SIG-M5 (cell line): ENCODE data around the gene SH3PXD2A.

Source experiments
- DNase-seq: peaks from one replicate; lab custom pipeline; 2025; lab: John Stamatoyannopoulos, UW

Gene SH3PXD2A

GRCh38 chr10:103683851-103684250 is 171.5 kb downstream of the SH3PXD2A start:
- DNase-seq, result no peak

DNA sequence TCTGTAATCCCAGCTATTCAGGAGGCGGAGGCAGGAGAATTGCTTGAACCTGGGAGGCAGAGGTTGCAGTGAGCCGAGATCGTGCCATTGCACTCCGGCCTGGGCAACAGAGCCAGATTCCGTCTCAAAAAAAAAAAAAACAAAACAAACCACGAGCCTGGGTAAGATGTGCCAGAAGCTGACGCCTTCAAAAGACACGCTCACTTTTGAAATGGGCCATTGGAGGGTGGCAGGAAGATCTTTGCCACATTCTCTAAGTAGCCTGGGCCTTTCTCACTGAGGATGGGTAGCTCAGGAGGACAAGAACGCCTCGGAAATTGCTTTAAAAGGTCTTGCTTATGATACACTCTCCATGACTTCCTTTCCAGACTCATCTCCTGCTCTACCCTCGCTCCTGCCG is 172.7 kb downstream of the SH3PXD2A start:
- DNase-seq, result no peak

DNA sequence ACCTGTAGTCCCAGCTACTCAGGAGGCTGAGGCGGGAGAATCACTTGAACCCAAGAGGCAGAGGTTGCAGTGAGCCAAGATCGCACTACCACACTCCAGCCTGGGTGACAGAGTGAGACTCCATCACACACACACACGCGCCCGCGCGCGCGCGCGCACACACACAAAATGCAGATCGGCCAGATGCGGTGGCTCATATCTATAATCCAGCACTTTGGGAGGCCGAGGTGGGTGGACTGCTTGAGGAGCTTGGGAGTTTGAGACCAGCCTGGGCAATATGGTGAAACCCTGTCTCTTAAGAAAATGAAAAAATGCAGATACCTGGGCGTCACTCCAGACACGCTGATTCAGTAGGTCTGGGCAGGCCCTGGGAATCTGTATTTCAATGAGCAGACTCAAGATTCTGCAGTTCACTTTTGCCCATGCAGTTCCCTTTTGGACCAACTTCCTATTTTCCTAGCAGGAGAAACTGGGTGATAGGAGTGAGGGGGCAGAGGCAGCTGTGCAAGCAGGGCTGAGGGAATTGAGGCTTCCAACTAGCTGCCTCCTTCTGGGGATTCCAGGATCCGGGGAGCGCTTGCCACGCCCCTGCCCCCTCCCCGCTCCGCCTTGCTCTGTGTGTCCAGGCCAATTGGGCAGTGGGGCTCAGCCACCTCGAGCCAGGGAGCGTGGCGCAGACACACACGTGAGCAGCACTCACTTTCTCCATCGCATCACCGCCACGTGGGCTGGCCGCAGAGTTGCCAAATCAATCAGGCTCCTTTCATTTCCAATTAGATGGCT is 173.6 kb downstream of the SH3PXD2A start:
- no peak for DNase-seq

DNA sequence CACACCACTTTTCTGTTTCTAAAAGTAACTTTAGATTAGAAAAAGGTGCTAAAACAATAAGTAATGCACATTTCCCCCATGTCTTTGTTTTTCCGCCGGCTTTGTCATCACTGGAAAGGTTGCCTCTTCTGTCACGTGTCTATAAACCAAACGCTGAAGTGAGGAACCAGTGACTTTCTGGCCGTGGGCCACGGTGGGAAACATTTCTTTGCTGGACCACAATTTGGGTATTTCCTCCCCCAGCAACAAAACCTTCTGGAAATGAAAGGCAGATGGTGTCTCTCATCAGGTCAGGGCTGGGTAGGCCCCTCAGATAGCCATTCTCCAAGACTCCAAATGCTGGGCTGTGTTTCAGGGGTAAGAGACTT is 174.5 kb downstream of the SH3PXD2A start:
- no peak for DNase-seq

DNA sequence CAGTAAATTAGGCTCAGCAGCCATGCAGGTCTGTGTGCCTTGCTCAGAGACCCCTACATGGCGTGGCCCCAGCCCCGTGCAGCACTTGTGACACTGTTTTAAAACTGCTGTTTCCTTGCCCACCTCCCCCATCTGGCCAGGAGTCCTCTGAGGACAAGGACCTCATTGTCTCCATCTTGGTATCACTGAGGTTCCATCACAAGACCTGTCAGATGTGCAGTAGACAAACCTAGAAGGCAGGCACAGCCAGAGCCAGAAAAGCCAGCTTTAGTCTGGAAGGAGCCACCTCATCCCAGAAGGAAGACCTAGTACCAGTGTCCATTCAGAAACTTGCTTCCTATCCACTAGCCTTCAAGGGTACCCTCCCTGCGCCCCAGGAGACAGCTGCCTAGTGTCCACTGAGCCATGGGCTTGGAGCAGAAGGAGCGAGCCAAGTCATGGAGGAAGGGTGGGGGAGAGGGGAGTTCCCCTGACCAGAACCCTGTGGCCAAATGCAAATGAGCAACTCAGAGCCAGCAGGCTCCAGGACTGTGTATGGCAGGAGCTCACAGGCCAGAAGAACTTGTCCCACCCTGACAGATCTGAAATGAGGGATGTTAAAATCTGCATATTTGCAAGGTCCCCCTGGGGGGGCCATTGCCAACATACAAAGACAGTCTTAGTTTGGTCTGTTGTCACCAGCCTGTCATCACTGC is 176.1 kb downstream of the SH3PXD2A start:
- no peak for DNase-seq

DNA sequence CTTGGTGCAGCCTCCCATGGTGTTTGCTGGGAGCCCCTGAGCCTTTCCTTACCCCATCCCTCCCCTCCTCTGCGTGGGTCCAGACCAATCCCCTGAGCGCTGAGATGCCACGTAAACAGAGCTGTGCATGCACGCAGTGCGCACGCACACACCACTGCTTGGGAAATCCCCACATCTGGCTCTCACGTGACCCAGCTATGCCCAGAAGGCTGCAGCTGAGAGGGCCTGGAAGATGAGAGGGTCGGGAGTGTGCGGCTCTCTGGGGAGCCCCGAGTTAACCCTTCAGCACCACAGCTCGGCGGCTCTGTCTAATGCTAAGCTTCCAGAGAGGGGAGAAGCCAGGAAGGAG is 177.2 kb downstream of the SH3PXD2A start:
- no peak for DNase-seq

- no peak for DNase-seq
Measured at GRCh38 chr10:103677486-103678177, 177.7 kb downstream of the SH3PXD2A start.

GRCh38 chr10:103676851-103677417 is 178.4 kb downstream of the SH3PXD2A start:
- no peak for DNase-seq

DNA sequence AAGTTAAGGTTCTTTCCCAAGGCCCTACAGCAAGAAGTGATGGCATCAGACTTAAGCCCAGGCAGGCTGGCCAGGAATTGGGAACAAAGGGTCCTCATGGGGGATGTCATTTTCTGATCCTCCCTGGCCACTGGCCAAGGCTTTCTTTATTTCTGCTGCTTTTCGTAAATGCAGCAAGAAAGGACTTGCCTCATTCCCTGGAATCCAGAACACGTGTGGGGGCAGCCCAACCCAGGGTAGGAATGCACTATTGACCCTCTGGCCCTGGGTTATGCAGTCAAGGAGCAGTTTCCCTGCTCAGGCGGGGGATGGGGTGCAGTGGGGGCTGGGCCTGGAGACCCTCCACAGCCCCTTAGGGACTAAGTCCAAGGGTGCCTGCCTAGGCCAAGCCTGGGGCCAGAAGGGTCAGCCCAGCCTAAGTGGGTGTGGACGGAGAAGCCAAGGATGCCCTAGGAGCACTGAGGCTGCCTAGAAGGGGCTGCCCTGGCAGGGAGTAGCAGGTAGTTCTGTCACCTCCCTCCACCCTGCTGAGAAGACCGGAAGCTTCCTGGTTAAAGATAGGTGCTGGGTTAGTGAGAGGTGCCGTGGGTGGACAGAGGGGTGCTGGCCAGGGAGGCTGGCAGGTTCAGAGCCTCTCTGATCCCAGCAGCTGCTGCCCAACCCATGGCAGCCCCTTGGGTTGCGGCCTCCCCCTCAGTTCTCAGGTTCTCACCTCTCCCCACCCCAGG is 179.2 kb downstream of the SH3PXD2A start:
- no peak for DNase-seq

DNA sequence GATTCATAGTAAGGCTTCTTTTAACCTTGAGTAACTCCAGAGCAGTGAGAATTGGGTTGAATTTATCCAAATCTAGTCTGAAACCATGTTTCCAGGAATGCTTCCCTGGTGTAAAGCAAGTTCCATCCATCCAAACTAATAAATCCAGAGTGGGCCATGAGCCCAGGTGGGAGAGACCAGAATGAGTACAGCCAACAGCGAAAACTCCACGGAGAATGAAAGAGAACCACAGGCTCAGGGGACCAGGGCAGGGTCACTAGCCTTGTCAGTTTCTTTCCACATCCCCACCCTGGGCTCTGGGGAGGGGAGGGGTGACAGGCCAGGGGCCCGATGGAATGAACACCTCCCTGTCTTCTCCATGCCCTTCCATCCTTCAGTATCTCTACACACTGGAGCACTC is 181.8 kb downstream of the SH3PXD2A start:
- DNase-seq, result no peak

- no peak for DNase-seq
Measured at GRCh38 chr10:103672345-103672744, 183.0 kb downstream of the SH3PXD2A start.

DNA sequence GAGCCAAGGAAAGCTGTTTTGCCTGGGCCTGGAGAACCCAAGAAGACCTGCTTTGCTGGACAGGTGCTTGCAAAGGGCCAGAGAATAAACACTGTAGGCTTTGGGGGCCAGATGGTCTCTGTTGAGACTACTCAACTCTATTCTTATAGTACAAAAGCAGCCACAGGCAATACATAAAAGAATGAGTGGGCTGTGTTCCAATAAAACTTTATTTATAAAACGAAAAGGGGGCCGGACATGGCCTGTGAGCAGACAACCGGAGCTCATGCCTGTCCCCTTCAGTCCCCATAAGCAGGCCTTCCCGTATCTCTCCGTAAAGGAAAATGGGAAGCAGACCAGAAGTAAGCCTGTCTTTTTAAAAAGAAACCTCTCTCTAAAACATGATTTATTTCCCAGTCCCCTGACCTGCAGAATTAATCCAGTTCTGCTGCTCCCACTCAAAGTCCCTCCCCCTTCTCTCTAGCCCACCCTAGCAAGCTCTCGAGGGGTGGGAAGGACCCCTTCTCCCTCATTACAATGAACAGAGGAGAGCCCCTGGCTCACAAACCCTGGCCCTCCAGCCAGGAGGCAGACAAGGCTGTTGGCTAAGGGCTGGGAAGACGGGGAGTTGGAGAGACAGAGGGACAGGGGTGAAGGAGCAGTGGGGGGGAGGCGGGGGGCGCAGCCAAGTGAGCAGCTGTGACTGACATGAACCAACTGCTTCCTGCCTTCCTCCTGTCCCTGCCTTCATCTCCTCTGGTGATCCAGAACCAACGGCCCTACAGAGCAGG is 184.1 kb downstream of the SH3PXD2A start:
- DNase-seq, result no peak

DNA sequence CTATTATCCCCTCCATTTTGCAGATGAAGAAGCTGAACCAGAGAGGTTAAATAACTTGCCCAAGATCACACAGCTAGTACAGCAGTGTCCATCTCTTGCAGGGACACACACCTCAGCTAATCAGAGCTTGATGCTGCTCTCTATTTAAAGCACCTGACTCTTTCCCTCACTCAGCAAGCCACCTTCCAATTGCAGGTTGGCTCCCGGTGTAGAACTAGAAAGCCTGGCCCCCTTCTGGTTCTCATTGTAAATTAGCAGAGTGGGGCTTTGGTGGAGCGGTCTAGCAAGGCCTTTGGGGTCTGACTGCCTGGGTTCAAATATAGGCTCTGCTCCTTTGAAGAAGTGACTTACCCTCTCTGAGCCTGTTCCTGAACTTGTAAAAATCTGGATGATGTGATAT is 185.4 kb downstream of the SH3PXD2A start:
- no peak for DNase-seq

GRCh38 chr10:103669243-103669929 is 186.0 kb downstream of the SH3PXD2A start:
- DNase-seq, result no peak

DNA sequence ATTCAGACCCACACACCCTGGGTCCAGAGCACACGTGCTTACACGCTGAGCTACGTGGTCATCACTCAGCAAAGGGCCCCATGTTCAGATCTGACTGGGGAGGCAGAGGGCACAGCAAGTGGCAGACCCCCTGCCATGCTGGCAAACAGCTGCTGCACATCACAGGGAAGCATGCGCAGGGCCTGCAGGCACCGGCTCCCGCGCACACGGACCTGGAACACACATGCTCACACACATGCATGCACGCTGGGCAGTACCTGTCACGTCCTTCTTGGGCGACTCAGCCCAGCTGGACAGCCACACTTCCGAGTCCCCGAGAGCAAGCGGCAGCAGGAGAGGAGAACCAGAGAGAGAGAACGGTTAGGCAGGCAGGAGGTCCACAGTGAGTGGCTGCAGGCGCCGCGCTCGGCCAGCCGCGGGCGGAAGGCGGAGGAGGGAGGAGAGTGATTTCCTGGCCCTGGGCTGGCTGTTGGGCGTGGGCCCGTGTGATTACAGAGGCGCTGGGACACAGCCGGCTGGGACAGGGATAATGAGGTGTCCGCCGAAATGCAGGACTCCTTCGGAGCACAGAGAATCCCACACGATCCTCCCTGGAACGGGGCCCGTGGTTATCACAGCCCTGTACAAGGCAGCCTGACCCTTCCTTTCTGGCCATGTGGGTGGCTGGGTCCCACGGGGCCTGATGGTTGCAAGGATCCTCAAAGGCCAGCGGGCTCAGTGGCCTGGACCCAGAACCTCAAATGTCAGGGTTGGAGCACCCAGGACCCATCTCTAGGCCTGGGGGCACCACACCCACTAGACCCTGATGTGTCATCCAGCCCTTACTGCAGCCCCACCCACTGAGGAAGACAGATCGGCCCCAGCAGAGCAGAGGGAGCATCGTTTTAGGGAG is 186.8 kb downstream of the SH3PXD2A start:
- no peak for DNase-seq

- DNase-seq, result no peak
Measured at GRCh38 chr10:103667356-103667755, 188.0 kb downstream of the SH3PXD2A start.

- no peak for DNase-seq
Measured at GRCh38 chr10:103666762-103667150, 188.6 kb downstream of the SH3PXD2A start.

- DNase-seq, result no peak
Measured at GRCh38 chr10:103666087-103666761, 189.2 kb downstream of the SH3PXD2A start.
